Omental fat pad (tissue), 4 donors: ENCODE data around the gene TLDC2. TPM values are rescaled to one million over a fixed set of nuclear protein-coding genes. Genes with fewer than 3 reads are reported as not detected.

Experiments
- ATAC-seq: fragments of 150-250 bp; one replicate; pipeline ENCODE4 v1.9.1; 2016; ENCODE audit warnings: mild to moderate bottlenecking, moderate library complexity; ENCODE audit not compliant: low FRiP score
- DNase-seq: peaks from one replicate; pipeline ENCODE4 v3.0.0-alpha.2; 2019; ENCODE audit warnings: low spot score
- CTCF ChIP-seq, 3 donors: fragments of 450-650 bp; IDR thresholded peaks; one replicate each; pipeline ENCODE4 v1.5.1; 2016 to 2017; ENCODE audit warnings: antibody characterized with exemption in 3 of 3, mild to moderate bottlenecking in 3 of 3, moderate library complexity in 2 of 3
- total RNA-seq, 4 donors: library from RNA; depleted of rRNA; stranded (reverse); fragments of >200 nt; gene quantifications; one replicate each; pipeline ENCODE4 v1.1.0, GENCODE V29; 2016

Gene TLDC2
- total RNA-seq, 4 donors from 2014 or later = 0.63 TPM; not detected in 3

GRCh38 chr20:36881331-36881730 is 5.4 kb downstream of the TLDC2 start:
- no peak for DNase-seq
- TF ChIP-seq CTCF (IDR thresholded peaks at IDR 0.05) = no peak
- ATAC-seq = no peak

GRCh38 chr20:36881888-36882287 is 6.0 kb downstream of the TLDC2 start:
- TF ChIP-seq CTCF (IDR thresholded peaks at IDR 0.05) = no peak
- ATAC-seq (peak; percentile 43), DNase-seq (peak; percentile 7)

GRCh38 chr20:36883977-36884535 is 8.1 kb downstream of the TLDC2 start:
- no peak for TF ChIP-seq CTCF (IDR thresholded peaks at IDR 0.05)
- ATAC-seq (no peak), DNase-seq (no peak)

GRCh38 chr20:36885356-36885755 is 9.4 kb downstream of the TLDC2 start:
- no peak for TF ChIP-seq CTCF (IDR thresholded peaks at IDR 0.05)
- ATAC-seq = no peak
- no peak for DNase-seq

GRCh38 chr20:36886859-36887751 is 11.2 kb downstream of the TLDC2 start:
- TF ChIP-seq CTCF (IDR thresholded peaks at IDR 0.05) = peak in 1 of 3 donors; percentile 19
- DNase-seq = peak; percentile 77
- ATAC-seq = peak; percentile 87

- no peak for ATAC-seq
- no peak for DNase-seq
- TF ChIP-seq CTCF (IDR thresholded peaks at IDR 0.05) = no peak
These were observed 11.8 kb downstream of the TLDC2 start for GRCh38 chr20:36887752-36888090.
